ENCODE results near the gene SLC9A2.

Gene SLC9A2, protein sequence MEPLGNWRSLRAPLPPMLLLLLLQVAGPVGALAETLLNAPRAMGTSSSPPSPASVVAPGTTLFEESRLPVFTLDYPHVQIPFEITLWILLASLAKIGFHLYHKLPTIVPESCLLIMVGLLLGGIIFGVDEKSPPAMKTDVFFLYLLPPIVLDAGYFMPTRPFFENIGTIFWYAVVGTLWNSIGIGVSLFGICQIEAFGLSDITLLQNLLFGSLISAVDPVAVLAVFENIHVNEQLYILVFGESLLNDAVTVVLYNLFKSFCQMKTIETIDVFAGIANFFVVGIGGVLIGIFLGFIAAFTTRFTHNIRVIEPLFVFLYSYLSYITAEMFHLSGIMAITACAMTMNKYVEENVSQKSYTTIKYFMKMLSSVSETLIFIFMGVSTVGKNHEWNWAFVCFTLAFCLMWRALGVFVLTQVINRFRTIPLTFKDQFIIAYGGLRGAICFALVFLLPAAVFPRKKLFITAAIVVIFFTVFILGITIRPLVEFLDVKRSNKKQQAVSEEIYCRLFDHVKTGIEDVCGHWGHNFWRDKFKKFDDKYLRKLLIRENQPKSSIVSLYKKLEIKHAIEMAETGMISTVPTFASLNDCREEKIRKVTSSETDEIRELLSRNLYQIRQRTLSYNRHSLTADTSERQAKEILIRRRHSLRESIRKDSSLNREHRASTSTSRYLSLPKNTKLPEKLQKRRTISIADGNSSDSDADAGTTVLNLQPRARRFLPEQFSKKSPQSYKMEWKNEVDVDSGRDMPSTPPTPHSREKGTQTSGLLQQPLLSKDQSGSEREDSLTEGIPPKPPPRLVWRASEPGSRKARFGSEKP

DNA sequence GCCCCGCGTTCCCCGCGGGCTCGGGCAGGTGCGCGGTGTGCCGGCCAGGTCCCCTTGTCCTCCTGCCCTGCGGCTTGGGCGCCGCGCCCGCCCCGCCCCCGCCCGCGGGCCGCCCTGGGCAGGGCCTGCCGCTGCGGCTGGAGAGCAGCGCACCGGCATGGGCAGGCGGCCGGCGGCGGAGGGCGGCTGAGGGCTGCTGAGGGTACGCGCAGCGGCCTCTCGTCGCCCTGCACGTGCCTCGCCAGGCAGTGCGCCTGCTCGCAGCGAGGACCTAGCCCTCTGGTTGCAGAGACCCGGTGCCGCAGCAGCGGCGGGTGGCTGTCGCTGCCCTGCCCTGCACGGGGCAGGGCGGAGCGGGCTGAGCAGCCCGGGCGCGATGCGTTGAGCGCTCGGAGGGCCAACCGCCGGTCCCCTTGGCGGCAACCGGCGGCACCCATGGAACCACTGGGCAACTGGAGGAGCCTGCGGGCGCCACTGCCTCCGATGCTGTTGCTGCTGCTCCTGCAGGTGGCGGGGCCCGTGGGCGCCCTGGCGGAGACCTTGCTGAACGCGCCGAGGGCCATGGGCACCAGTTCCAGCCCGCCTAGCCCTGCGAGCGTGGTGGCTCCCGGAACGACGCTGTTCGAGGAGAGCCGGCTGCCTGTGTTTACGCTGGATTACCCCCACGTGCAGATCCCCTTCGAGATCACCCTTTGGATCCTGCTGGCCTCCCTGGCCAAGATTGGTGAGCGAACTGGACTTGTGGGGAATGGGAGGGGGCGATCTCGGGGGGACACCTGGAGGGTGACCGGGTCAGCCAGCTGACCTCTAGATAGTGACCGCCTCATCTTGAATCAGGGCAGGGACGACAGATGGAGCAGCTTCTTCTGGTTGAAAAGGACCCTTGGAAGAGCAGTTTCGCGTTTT is at the start of gene SLC9A2:
SLC9A2 (plus strand) TSS at position 140 of the 906 bp plus-strand sequence; CDS start at position 436, 296 bp downstream.
- Histone ChIP-seq H3K4me3 (peak within 1 kb of the TSS; percentile 8), H3K4me1 (no peaks in the 10 kb centered on the region), H3K27me3 (ENCODE audit: low read depth) (peaks cover 37% of the 10 kb centered on the region), H3K9me3 (no peaks in the 10 kb centered on the region), H3K36me3 (replicated peaks) (no peaks in the 10 kb centered on the region)
- in situ Hi-C loops (cut with MboI; ENCODE audit: low sequenced_read_pairs), result no loop called here
- peak in 1 of 2 experiments; percentile 9 for DNase-seq (ENCODE audit: low spot score in 2 of 2)

DNA sequence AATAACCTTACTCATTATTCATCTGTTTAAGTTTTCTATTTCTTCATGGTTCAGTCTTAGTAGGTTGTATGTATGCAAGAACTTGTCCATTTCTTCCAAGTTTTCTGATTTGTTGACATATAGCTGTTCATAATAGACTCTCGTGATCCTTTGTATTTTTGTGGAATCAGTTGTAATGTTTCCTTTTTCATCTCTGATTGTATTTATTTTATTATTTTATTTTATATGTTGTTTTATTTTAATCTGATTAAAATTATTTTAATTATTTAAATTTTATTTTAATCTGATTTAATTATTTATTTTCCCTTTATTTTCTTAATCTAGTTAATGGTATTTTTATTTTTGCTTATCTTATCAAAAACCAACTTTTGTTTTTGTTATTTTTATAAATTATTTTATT is 43.5 kb upstream of the SLC9A2 start:
- Histone ChIP-seq H3K4me3 (no peak overlapping the region), H3K27me3 (ENCODE audit: low read depth) (no peaks in the 10 kb centered on the region), H3K36me3 (replicated peaks) (no peaks in the 10 kb centered on the region), H3K4me1 (no peaks in the 10 kb centered on the region), H3K9me3 (no peaks in the 10 kb centered on the region)
- in situ Hi-C loops (cut with MboI; ENCODE audit: low sequenced_read_pairs), result no loop called here
- DNase-seq (ENCODE audit: low spot score in 2 of 2), result no peak

- no peaks in the 10 kb centered on the region for H3K4me1 ChIP-seq
- in situ Hi-C loops (cut with MboI; ENCODE audit: low sequenced_read_pairs), result no loop called here
- H3K27me3 ChIP-seq (ENCODE audit: low read depth), result no peaks in the 10 kb centered on the region
- DNase-seq (ENCODE audit: low spot score in 2 of 2), result no peak
- H3K36me3 ChIP-seq (replicated peaks), result no peaks in the 10 kb centered on the region
- H3K4me3 ChIP-seq, result no peak overlapping the region
- H3K9me3 ChIP-seq, result no peaks in the 10 kb centered on the region
Observed at GRCh38 chr2:102578376-102578775, 41.0 kb upstream of the SLC9A2 start.

GRCh38 chr2:102581911-102582310 is 37.4 kb upstream of the SLC9A2 start:
- in situ Hi-C loops (cut with MboI; ENCODE audit: low sequenced_read_pairs), result no loop called here
- H3K4me1 ChIP-seq, result no peaks in the 10 kb centered on the region
- no peaks in the 10 kb centered on the region for H3K36me3 ChIP-seq (replicated peaks)
- H3K4me3 ChIP-seq, result no peak overlapping the region
- no peaks in the 10 kb centered on the region for H3K9me3 ChIP-seq
- H3K27me3 ChIP-seq (ENCODE audit: low read depth), result no peaks in the 10 kb centered on the region
- no peak for DNase-seq (ENCODE audit: low spot score in 2 of 2)

DNA sequence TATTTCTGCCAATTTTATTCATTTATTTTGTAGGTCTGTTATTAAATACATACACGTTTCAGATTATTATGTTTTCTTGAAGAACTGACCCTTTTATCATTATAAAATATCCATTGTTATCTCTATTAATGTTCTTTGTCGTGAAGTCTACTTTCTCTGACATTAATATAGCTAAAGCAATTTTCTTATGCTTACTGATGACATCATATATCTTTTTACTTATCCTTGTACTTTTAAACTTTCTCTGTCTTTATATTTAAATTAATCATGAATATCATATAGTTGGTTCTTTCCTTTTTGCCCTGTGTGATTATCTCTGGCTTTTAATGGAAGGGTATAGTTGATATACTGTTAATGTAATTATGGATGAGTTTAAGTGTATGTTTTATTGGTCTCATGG is 36.5 kb upstream of the SLC9A2 start:
- in situ Hi-C loops (cut with MboI; ENCODE audit: low sequenced_read_pairs), result no loop called here
- Histone ChIP-seq H3K4me1 (no peaks in the 10 kb centered on the region), H3K4me3 (no peak overlapping the region), H3K9me3 (no peaks in the 10 kb centered on the region), H3K27me3 (ENCODE audit: low read depth) (no peaks in the 10 kb centered on the region), H3K36me3 (replicated peaks) (no peaks in the 10 kb centered on the region)
- DNase-seq (ENCODE audit: low spot score in 2 of 2), result no peak

- Histone ChIP-seq H3K36me3 (replicated peaks) (no peaks in the 10 kb centered on the region), H3K9me3 (no peaks in the 10 kb centered on the region), H3K4me3 (no peak overlapping the region), H3K4me1 (no peaks in the 10 kb centered on the region), H3K27me3 (ENCODE audit: low read depth) (no peaks in the 10 kb centered on the region)
- DNase-seq (ENCODE audit: low spot score in 2 of 2), result no peak
- in situ Hi-C loops (cut with MboI; ENCODE audit: low sequenced_read_pairs), result no loop called here
Observed at GRCh38 chr2:102585847-102586404, 33.4 kb upstream of the SLC9A2 start.

GRCh38 chr2:102588213-102588939 is 31.0 kb upstream of the SLC9A2 start:
- Histone ChIP-seq H3K27me3 (ENCODE audit: low read depth) (no peaks in the 10 kb centered on the region), H3K9me3 (no peaks in the 10 kb centered on the region), H3K4me1 (no peaks in the 10 kb centered on the region), H3K4me3 (no peak overlapping the region), H3K36me3 (replicated peaks) (no peaks in the 10 kb centered on the region)
- in situ Hi-C loops (cut with MboI; ENCODE audit: low sequenced_read_pairs), result no loop called here
- no peak for DNase-seq (ENCODE audit: low spot score in 2 of 2)

DNA sequence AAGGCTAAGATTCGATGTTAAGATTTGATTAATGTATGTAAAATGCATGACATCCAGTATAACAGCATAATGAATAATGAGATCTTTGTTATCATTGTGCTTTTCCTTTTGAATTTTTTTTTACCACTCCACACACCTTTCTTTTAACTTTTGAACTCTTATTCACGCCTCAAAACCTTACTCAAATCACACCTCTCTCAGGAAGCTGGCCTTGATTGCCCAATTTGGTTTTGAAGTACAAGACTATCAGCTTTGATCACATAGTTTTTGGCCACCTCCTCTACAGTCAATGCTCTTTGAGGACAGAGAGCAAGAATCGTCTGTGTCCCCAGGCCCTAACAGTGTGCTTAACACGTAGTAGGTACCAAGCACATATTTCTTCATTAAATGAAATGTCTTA is 29.9 kb upstream of the SLC9A2 start:
- in situ Hi-C loops (cut with MboI; ENCODE audit: low sequenced_read_pairs), result no loop called here

GRCh38 chr2:102591491-102592045 is 27.8 kb upstream of the SLC9A2 start:
- Histone ChIP-seq H3K27me3 (ENCODE audit: low read depth) (no peaks in the 10 kb centered on the region), H3K36me3 (replicated peaks) (no peaks in the 10 kb centered on the region), H3K4me3 (no peak overlapping the region), H3K9me3 (no peaks in the 10 kb centered on the region), H3K4me1 (no peaks in the 10 kb centered on the region)
- in situ Hi-C loops (cut with MboI; ENCODE audit: low sequenced_read_pairs), result no loop called here
- DNase-seq (ENCODE audit: low spot score in 2 of 2), result no peak

More for the DNA sequence above, 29.9 kb upstream of the SLC9A2 start:
- no peaks in the 10 kb centered on the region for H3K4me1 ChIP-seq
- H3K27me3 ChIP-seq (ENCODE audit: low read depth), result no peaks in the 10 kb centered on the region
- no peak for DNase-seq (ENCODE audit: low spot score in 2 of 2)
- H3K36me3 ChIP-seq (replicated peaks), result no peaks in the 10 kb centered on the region
- no peaks in the 10 kb centered on the region for H3K9me3 ChIP-seq
- no peak overlapping the region for H3K4me3 ChIP-seq

DNA sequence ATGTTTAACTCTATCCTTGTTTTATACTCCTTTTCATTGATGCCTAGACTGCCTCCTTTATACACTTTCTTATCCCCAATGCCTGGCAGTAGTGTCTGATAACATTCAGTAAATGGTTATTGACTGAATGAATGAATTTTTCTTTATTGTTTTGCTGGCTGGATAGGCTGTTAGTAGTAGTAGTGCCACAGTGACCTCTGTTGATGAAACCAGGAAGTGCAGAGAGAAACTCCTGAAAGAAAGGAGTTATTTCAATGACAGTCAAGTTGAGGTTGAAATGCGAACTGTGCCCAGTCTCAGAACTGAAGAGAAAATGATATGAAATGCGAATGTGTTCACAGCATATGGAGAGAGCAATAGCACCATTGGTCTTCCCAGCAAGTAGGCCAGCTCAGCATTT is 26.8 kb upstream of the SLC9A2 start:
- no peaks in the 10 kb centered on the region for H3K4me1 ChIP-seq
- DNase-seq (ENCODE audit: low spot score in 2 of 2), result peak in 1 of 2 experiments; percentile 10
- no peak overlapping the region for H3K4me3 ChIP-seq
- in situ Hi-C loops (cut with MboI; ENCODE audit: low sequenced_read_pairs), result no loop called here
- no peaks in the 10 kb centered on the region for H3K36me3 ChIP-seq (replicated peaks)
- H3K27me3 ChIP-seq (ENCODE audit: low read depth), result no peaks in the 10 kb centered on the region
- H3K9me3 ChIP-seq, result no peaks in the 10 kb centered on the region

DNA sequence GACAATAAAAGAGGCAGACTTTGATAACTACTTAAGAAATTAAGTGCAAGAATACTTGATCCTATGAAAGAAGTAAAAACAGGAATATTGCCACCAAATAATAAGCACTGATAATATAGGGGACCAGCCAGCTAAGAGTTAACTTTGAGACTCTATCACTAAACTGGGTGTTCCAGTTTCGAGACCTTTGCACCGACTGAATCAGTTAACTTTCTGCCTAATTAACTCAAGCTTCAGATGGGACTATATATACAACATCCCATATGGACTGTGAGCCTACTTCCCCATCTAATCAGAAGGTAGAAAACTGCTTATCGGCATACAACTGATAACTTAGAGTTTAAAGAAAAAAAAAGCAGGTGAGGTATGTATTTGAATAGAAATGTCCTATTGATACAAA is 25.8 kb upstream of the SLC9A2 start:
- no peak for DNase-seq (ENCODE audit: low spot score in 2 of 2)
- Histone ChIP-seq H3K9me3 (no peaks in the 10 kb centered on the region), H3K36me3 (replicated peaks) (no peaks in the 10 kb centered on the region), H3K27me3 (ENCODE audit: low read depth) (no peaks in the 10 kb centered on the region), H3K4me3 (no peak overlapping the region), H3K4me1 (no peaks in the 10 kb centered on the region)
- in situ Hi-C loops (cut with MboI; ENCODE audit: low sequenced_read_pairs), result no loop called here

DNA sequence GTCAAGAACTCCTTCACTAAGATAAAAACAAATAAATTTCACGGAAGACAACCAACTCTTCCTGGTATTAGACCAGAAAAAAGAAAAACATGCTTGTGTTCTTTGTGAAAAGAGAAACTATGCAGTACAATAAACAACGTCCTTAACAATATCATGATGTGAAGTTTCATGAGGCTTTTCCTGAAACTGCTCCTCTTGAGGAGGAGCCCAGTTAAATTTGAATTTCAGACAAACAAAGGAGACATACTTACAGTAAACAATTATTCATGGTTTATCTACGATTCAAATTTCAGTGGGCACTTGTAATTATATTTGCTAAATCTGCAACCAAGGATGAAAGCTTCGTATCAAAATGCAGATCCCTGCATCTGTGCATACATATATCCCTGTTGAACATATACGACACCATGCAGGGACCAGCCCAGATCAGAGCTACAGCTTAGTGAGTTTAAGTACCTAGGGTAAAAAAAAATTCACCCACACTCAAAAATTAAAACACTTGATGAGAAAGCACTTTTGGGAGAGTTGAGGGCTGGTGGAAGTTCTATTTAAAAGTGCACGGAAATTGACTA is 24.8 kb upstream of the SLC9A2 start:
- in situ Hi-C loops (cut with MboI; ENCODE audit: low sequenced_read_pairs), result no loop called here
- no peaks in the 10 kb centered on the region for H3K9me3 ChIP-seq
- H3K4me1 ChIP-seq, result no peaks in the 10 kb centered on the region
- no peak overlapping the region for H3K4me3 ChIP-seq
- no peaks in the 10 kb centered on the region for H3K27me3 ChIP-seq (ENCODE audit: low read depth)
- DNase-seq (ENCODE audit: low spot score in 2 of 2), result no peak
- H3K36me3 ChIP-seq (replicated peaks), result no peaks in the 10 kb centered on the region
